ENCODE results near the gene ADAMTS17. TPM values are rescaled to one million over a fixed set of nuclear protein-coding genes. Genes with fewer than 3 reads are reported as not detected.
A peak's percentile ranks its signal among the peaks of the same experiment; 100 is the strongest.

Gene ADAMTS17
- total RNA-seq, 1 donor from 2014 or later, result 3.4 TPM

- no peaks in the 10 kb centered on the region for H3K36me3 Mint-ChIP-seq (ENCODE audit: low read depth)
- no peak overlapping the region for H3K27ac Mint-ChIP-seq (ENCODE audit: unreplicated experiment)
- H3K27me3 Mint-ChIP-seq (ENCODE audit: low read depth), result peaks cover 2% of the 10 kb centered on the region
- DNase-seq (ENCODE audit: low spot score), result peak; percentile 60
- H3K4me1 Mint-ChIP-seq (ENCODE audit: low read depth), result peaks cover 25% of the 10 kb centered on the region
- TF ChIP-seq, protein P1, sequence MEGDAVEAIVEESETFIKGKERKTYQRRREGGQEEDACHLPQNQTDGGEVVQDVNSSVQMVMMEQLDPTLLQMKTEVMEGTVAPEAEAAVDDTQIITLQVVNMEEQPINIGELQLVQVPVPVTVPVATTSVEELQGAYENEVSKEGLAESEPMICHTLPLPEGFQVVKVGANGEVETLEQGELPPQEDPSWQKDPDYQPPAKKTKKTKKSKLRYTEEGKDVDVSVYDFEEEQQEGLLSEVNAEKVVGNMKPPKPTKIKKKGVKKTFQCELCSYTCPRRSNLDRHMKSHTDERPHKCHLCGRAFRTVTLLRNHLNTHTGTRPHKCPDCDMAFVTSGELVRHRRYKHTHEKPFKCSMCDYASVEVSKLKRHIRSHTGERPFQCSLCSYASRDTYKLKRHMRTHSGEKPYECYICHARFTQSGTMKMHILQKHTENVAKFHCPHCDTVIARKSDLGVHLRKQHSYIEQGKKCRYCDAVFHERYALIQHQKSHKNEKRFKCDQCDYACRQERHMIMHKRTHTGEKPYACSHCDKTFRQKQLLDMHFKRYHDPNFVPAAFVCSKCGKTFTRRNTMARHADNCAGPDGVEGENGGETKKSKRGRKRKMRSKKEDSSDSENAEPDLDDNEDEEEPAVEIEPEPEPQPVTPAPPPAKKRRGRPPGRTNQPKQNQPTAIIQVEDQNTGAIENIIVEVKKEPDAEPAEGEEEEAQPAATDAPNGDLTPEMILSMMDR (IDR thresholded peaks at IDR 0.05), result no peak
- no peak overlapping the region for H3K4me3 Mint-ChIP-seq (ENCODE audit: unreplicated experiment)
- H3K9me3 Mint-ChIP-seq (ENCODE audit: low read depth), result no peaks in the 10 kb centered on the region
Observed at GRCh38 chr15:100221471-100222348, 120.1 kb downstream of the ADAMTS17 start.

GRCh38 chr15:100220058-100220768 lies 121.6 kb downstream of the ADAMTS17 start:
- DNase-seq (ENCODE audit: low spot score), result no peak
- TF ChIP-seq, protein P1 (IDR thresholded peaks at IDR 0.05), result no peak
- Mint-ChIP-seq H3K4me3 (ENCODE audit: unreplicated experiment) (no peak overlapping the region), H3K36me3 (ENCODE audit: low read depth) (no peaks in the 10 kb centered on the region), H3K9me3 (ENCODE audit: low read depth) (no peaks in the 10 kb centered on the region), H3K27ac (ENCODE audit: unreplicated experiment) (no peak overlapping the region), H3K4me1 (ENCODE audit: low read depth) (peaks cover 31% of the 10 kb centered on the region), H3K27me3 (ENCODE audit: low read depth) (no peaks in the 10 kb centered on the region)

GRCh38 chr15:100218434-100218833 lies 123.3 kb downstream of the ADAMTS17 start:
- Mint-ChIP-seq H3K27ac (ENCODE audit: unreplicated experiment) (peak overlapping the region; percentile 20), H3K9me3 (ENCODE audit: low read depth) (no peaks in the 10 kb centered on the region), H3K4me3 (ENCODE audit: unreplicated experiment) (no peak overlapping the region), H3K36me3 (ENCODE audit: low read depth) (no peaks in the 10 kb centered on the region), H3K4me1 (ENCODE audit: low read depth) (peaks cover 25% of the 10 kb centered on the region), H3K27me3 (ENCODE audit: low read depth) (no peaks in the 10 kb centered on the region)
- DNase-seq (ENCODE audit: low spot score), result no peak
- TF ChIP-seq, protein P1 (IDR thresholded peaks at IDR 0.05), result no peak

GRCh38 chr15:100216182-100216581 lies 125.6 kb downstream of the ADAMTS17 start:
- peaks cover 41% of the 10 kb centered on the region for H3K4me1 Mint-ChIP-seq (ENCODE audit: low read depth)
- no peak overlapping the region for H3K4me3 Mint-ChIP-seq (ENCODE audit: unreplicated experiment)
- TF ChIP-seq, protein P1 (IDR thresholded peaks at IDR 0.05), result no peak
- H3K27me3 Mint-ChIP-seq (ENCODE audit: low read depth), result no peaks in the 10 kb centered on the region
- DNase-seq (ENCODE audit: low spot score), result no peak
- H3K9me3 Mint-ChIP-seq (ENCODE audit: low read depth), result no peaks in the 10 kb centered on the region
- H3K27ac Mint-ChIP-seq (ENCODE audit: unreplicated experiment), result no peak overlapping the region
- H3K36me3 Mint-ChIP-seq (ENCODE audit: low read depth), result no peaks in the 10 kb centered on the region

DNA sequence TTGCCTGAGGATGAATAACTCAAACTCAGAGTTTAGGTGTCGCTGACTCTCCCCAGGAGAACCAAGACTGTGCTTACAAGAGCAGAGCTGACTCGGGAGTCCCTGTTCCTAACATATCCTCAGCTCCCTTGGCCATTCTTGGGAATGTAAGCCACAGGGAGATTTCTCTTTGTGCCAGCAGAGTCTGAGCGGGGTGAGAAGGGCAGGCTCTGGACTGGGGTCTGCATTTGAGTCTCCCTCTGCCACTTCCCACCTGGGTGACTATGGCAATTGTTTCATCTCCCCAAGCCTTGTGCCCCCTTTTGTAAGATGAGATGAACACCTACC lies 126.0 kb downstream of the ADAMTS17 start:
- Mint-ChIP-seq H3K9me3 (ENCODE audit: low read depth) (no peaks in the 10 kb centered on the region), H3K27me3 (ENCODE audit: low read depth) (no peaks in the 10 kb centered on the region), H3K4me1 (ENCODE audit: low read depth) (peaks cover 41% of the 10 kb centered on the region), H3K27ac (ENCODE audit: unreplicated experiment) (no peak overlapping the region), H3K36me3 (ENCODE audit: low read depth) (no peaks in the 10 kb centered on the region), H3K4me3 (ENCODE audit: unreplicated experiment) (no peak overlapping the region)
- DNase-seq (ENCODE audit: low spot score), result no peak
- TF ChIP-seq, protein P1 (IDR thresholded peaks at IDR 0.05), result no peak
